ENCODE measurements around the gene ZNF423.

ZNF423 gene

DNA sequence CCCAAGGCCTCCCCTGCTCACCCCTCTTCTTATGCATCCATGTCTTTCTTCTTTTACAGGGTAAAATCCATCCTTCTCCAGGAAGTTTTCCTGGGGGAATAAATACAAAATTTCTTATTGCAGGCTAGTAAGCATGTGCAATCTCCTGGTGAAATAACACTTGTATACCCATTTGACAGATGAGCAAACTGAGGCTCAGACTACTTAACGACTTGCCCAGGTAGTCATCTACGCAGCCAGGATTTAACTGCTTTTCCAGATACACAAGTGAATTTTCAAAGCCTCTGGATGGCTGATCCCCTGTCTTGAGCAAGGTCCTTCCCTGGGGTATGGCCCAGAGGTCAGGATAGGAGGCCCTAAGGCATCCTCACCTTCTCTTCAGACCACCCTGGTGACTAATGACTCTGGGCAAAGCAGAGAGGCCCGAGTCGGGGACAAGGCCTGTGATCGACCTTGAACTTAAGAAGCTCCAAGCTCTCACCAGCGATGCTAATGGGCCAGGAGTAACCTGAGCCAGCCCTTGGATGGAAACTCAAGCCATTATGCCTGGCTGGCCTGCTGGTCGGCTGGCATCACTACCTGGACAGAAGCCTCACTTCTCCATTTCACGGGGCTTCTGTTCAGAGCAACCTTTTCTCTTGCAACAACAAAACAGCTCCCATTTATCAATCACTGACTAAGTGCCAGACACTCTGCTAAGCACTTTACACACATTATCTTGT, 33.1 kb downstream of the ZNF423 start:
- no peak for DNase-seq

DNA sequence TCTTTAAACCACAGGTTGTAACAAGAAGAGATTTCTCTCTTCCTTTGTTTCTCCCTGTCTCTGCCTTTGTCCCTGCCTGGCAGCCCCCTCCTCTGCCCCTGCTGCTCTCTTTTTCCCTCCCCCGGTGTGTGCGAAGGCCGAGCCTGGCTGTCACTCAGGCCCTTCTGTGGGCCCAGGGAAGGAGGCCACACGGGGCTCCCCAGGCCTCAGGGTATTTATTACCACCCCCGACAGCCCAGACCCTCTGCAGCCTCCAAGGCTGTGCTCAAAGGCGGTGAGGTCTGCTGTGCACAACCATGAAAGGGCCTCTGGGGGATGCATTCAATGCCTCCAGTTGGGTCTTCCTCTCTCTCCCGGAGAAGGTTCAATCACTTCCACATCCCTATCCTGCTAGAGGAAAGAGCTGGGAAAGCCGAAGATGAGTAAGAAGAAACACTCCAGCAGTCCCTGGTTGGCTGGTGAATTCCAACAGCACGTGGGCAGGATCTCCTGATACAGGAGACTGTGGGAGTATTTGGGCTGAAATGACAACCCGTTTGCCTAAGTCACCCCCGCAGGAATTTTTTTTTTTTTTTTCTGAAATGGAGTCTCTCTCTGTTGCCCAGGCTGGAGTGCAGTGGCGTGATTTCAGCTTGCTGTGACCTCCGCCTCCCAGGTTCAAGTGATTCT, 34.2 kb downstream of the ZNF423 start:
- DNase-seq, result no peak

DNA sequence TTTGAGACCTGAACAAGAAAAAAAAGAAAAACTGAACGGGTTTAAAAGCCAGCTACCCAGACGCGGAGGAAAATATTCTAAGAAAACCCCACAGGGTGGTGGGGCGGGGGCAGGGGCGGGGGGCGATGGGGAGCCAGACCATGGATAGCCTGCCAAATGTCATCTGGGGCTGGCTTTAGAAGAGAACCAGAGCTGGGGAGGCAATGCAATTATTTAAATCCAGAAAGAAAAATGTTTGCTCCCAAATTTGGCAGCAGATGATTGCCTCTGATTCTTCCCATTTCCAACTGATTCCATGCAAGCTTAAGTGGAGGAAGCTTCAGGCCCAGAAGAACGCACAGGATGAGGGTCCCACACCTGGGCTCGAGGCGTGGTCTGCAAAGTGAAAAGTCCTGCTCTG, 34.8 kb downstream of the ZNF423 start:
- DNase-seq, result no peak

DNA sequence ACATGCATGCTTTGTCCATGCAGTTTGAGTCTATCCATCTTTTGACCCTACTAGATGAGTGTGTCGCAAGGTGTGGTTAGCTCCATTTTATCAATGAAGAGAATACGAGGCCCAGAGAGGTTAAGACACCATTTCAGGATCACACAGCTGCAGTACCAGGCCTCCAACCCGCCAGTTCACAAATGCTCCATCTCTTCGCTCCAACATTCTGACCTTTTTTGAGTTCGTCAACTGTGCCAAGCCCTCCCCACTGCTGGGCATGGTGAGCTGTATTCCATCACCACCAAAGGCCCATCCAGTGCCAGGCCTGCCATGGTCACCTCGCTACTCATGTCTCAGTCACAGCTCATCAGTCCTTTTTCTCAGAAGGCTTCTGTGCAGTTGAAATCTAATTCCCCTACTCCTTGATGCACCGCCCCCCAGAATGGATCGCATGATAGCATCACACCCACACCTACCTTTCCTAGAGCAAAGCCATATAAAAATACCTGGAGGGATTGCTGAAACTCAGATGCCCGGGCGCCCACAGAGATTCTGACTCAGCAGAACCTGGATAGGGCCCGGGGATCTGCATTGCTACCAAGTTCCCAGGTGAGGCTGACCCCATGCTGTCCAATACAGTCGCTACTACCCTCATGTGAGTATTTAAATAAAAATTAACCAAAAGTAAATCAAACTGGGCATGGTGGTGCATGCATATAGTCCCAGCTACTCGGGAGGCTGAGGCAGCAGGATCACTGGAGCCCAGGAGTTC, 38.0 kb downstream of the ZNF423 start:
- no peak for DNase-seq

DNA sequence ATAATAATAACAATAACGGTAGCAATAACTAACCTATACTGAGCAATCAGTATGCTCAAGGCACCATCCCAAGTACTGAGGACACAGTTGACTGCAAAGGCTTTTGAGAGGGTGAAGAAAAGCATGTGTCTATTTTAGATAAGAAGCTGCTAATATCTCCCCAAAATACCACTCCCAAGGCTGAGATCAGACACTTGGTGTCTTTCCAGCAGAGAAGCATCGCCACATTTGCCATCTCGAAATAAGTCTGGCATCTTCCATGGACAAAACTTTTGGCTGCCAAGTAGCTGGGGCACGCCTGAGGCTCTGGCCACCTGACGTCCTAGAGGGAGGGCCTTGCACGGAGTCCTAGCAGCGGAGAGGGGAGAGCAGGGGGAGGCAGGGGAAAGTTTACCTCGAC, 39.0 kb downstream of the ZNF423 start:
- DNase-seq, result no peak

DNA sequence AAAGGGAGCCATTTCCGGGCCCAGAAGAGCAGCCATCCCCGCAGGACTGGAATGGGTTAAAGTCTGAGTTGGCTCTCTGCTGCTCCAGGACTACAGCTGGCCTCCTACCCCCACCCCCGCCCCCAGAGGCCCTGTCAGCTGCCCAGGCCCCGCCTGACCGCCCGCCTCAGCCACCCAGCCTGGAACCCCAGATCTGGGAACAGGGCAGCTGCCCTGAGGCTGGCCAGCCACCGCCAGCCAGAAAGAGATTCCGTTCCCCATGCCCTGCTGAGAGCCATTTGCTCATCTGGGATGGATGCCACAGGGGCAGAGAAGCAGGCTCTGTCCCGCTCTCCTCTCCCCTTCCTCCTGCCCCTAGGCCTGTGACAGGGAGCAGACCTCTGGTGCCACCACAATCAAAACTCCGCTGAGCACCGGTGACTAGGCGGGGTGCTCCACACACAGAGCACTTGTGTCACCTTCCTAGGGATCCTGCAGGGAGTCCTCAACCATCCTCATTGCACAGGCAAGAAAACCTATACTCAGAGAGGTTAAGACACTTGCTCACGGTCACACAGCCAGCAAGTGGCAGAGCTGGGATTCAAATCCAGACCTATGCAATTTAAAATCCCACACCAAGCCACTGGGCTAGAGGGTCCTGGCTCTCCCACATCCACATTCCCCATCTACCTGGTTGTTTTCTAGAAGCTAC, 44.1 kb downstream of the ZNF423 start:
- DNase-seq, result no peak

DNA sequence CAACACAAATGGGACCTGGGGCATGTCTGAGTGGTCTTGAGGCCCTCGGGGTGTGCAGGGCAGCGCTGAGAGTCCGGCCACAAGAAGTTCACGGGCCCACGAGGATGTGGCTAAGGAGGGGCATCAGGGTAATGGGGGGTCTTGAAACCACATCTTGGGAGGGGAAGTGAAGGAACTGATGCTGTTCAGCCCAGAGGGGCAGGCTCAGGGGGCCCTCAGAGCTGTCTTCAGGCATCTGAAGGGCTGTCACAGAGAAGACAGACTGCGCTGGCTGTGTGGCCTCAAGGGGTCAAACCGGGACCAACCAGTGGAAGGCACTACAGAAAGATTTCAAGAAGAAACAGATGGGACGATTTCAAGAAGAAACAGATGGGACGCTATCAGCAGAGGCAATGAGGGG, 45.1 kb downstream of the ZNF423 start:
- no peak for DNase-seq

DNA sequence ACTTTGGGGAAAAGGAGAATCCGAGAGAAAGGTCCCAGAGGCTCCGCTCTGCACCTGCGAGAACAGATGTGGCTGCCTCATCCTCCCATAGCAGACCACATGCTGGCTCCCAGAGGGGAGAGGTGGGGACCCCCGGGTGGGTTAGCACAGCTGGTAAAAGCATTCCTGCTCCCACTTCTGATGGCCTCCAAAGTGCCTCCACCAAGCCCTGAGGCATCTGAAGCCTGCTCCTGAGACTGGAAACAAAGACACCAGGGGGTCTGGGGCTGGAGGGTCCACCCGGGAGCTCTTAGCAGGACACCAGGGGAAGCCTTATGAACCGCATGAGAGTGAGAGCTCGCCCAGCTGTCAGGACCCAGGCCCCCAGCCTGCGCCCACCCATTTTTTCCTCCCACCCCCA, 46.4 kb downstream of the ZNF423 start:
- no peak for DNase-seq

DNA sequence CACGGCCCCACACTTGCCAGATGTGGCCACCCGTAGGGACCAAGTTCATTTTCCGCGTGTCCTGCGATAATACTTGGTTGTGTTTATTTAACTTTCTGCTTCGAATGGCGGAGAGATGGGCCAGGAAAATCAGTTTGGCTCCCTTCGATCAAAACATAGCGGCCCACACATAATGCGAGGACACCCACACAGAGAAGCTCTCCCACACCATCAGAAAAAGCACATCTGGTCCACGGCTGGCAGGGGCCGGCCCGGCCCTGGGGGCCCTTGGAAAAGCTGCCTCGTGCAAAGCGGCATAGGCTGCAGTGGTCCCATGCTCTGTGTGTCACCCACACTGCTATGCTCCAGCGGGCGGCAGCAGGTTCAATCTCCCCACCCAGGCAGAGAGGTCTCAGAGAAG, 46.9 kb downstream of the ZNF423 start:
- no peak for DNase-seq

DNA sequence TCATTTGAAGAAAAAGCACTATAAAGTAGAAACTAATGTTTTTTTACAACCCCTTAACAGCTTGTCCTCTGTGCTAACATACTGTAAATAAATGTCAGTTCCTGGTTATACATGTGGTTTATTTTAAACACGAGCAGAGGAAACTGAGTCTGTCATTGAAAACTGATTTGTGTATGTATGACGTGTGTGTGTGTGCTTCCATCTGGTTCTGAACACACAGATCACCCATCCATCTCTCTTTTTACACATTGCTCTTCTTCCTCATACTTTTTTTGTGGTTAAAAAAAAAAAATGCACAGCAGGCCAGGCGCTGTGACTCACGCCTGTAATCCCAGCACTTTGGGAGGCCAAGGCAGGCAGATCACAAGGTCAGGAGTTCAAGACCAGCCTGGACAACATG, 49.5 kb downstream of the ZNF423 start:
- DNase-seq, result no peak

DNA sequence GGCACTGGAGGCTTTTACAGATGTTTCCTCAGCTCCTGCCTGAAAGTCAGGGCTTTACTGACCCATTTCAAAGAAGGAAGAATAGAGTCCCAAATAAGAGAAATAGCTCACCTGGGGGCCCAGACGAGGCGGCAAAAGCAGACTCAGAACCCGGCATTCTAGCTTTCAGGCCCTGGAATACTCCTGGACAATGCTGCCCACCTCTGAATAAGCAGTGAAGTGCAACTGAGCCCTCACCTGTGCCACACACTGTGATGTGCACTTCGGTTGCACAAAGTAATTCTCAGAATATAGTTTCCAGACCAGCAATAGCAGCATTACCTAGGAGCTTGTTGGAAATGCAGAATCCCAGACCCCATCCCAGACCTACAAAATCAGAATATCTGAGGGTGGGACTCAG, 54.6 kb downstream of the ZNF423 start:
- no peak for DNase-seq

DNA sequence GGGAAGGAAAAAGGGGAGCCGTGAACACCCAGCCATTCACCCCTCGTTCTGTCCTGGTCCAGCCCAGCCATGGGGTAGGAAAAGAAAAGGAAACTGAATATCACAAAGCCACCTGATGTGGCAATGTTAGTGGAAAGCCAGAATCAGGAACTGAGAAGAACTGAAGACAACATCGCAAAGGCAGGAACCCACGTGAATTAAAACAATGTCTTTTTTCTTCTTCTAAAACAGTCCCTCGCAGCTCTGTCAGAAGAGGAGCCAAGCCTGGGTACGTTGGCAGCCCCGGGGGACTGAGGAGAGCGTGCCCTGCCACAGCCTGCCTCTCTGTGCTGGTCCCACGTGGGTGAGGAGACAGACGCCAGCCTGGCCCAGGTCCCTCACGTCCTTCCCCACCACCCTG, 55.0 kb downstream of the ZNF423 start:
- DNase-seq, result no peak

DNA sequence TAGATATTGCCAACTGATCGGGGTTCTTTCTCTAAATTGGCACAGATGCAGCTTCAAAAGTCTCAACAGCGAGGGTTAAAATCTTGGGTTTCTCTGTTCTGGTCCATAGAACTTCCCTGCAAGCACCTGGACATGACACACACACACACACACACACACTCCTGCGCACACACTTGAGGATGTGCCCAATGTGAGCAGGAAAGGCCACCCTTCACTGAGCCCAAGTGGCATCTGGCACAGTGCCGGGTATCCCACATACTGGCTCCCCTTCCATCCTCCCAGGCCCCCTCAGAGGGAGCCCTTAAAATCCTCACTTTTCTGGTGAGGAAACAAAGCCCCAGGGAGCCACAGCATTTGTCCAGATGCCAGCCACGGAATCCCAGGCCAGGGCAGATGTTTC, 55.5 kb downstream of the ZNF423 start:
- no peak for DNase-seq

DNA sequence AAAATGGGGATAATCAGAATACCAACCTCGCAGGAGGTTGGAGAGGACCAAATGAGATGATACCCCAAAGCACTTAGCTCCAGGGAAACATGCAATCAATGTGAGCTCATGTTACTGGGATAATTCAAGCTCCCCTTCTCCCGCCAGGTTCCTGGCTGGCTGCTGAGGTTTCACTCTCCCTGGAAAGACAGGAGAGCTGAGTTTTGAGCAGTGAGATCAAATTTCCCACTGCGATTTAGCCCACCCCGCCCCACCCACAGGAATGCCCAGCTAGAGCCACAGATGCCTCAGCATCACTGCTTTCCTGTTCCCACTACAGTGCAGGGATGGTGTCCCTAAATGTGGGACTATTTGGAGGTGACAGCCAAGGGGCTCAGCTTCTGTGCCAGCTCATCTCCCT, 56.7 kb downstream of the ZNF423 start:
- DNase-seq, result no peak

DNA sequence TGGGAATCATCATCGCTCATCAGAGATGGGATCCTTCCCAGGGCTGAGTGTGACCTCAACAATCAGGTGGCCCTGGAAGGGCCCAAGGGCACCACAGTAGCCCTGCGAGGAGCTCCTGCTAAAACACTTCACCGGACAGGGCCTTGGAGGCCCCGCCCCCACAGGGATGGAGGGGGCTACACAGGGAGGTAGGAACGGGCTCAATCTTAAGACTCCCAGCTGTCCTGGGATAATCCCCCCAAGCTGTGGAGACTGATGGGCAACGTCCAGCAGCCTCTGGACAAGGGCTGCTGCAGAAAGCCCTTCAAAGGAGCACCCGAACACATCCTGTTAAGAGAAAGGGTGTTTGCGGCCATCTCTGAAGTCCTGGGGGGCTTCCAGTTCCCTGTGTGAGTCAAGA, 60.4 kb downstream of the ZNF423 start:
- DNase-seq, result no peak

DNA sequence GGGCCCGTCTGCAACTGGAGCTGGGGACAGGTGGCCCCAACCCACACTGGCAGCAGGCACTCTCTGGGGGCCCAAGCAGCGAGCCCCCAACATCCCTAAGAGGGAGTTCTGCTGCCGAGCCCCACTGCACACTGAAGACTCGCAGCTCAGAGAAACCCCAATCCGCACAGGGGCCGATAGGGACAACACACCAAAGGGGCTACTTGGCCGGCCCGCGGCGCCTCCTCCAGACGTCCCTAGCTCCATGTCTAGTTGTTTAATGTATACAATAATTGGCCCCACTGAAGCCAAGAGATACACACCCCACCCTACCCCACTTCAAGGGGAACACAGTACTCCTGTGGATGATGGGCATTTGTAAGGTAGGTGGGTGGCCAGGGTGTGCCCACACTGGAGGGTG, 62.7 kb downstream of the ZNF423 start:
- DNase-seq, result no peak

DNA sequence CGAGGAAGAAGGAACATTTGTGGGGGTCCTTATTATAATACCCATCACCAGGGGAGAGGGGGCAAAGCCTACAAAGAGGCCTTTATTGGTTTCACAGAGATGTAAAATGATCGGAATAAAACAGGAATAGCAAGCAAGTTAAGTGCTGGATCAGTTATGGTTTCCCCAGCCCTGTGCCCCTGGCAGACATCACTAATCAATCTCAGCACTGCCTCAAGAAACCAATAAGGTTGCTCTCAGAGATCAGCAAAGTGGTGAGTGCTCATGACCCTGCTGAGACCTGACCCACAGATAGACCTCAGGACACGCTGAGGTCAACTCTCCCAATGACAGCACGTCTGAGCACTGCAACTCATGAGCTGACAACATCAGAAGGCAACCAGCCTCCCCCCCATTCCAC, 66.3 kb downstream of the ZNF423 start:
- no peak for DNase-seq

DNA sequence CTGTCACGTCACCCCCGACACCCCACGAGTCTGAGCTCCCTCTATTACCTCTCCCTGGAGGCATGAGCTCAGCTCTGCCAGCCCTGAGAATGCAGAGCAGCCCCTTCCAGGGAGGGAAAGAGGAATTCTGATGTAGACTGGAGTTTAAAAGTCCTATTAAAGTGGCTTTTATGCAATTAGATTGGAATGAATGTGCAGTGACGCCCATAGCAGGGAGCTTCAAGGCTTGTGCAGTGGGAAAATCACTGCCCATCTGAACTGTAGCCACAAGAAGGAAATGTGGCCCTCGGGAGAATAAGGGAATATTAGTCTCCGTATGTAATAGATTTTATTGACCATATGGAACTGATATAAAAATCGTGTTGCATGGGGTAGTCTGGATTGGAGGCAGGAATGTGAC, 66.9 kb downstream of the ZNF423 start:
- DNase-seq, result no peak

DNA sequence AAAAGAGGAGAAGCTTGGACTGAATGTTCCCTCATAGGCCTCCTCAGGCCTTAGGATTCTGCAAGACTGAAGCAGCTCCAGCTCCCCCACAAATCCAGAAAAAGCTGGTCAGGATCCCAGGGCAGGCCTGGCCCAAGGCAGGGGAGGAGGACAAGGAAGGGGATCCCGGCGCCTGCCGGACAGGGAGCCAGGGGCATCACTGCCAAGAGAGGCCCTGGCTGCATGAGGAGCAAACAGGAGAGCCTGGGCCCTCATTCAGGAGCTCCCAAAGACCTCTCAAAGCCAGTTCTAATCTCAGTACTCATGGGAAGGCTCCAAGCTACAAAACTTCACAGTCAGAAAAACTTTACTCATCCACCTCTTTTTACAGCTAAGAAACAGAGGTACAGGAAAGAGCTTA, 67.3 kb downstream of the ZNF423 start:
- no peak for DNase-seq

DNA sequence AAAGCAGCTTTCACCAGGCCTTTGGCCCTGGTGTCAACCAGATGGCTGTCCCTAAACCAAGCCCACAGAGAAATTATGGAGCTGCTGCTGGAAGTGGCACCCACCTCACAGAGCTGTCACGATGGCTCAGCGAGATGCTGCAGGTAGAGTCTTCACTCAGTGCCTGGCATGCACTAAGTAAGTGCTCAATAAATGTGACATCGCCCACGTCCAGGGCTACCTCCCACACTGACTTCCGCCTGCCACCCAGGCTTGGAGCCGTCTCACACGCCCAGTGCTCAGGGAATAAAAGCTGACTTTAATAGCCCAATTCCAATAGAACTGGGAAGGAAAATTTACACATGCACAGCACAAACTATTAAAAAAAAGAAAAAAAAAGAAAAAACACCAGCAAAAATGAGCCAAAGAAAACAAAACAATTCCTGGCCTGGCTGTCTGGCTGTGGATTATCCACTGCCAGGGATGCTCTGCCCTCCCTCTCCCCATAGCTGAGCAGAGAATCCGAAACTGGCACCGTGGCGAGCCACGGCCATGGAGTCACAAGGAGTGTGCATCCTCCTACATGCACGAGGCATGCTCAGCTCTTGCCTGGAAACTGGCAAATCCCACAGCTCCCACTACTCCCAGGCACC, 68.9 kb downstream of the ZNF423 start:
- DNase-seq, result no peak

DNA sequence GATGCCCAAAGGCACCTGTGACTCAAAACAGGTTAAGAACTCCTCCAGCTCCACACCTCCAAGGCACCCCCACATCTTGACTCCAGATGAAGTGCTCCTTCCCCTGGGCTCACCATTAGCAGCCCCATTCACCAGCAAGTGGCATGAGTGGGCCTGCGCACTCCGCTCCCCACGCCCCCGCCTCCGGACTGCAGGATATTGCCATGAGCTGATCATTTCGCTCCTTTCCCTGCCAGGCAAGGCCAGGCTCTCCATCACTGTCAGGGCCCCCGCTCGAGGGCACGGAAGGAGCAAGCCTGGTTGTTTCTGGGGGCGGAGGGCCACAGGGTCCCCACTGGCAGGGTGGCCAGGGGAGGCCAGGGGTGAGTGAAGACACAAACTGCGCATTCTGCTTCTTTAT, 69.9 kb downstream of the ZNF423 start:
- no peak for DNase-seq

DNA sequence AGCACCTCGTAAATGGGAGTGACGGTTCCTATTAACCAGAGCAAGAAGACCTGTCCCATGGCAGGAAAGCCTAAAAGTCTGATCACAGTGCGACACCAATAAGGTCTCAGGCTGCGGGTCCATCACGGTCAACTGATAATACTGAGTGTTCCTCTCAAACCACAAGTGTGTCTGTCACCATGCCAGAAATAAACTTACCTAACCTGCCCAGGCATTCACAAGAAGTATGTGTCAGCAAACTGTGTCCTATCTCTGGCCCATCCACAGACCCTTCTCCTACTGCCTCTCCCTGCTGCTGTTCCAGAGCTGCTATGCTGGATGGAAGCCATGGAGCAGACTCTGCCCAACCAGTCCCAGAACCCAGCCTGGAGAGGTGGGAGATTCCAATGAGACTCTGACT, 73.5 kb downstream of the ZNF423 start:
- no peak for DNase-seq

DNA sequence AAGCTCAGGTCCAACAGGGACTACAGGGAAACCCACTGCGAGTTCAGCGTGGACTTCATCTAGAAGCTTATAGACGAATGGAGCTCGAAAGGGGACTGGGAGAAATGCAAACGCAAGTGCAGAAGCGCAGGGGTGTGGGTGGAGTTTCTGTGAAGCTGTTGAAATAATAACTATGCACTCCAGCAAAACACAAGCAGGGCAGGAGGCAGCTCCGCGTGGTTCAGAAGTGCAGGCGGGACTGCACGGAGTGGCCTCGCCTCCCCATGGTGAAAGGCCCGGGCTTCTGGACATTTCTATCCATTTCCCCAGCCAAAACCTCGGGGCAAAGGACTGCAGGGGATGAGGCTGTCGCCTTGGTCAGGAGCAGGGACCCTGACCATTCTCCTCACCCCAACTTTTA, 74.5 kb downstream of the ZNF423 start:
- DNase-seq, result no peak

Measured in NCI-H146 (cell line).